ENCODE data around the gene BDH1. TPM values are rescaled to one million over a fixed set of nuclear protein-coding genes. Genes with fewer than 3 reads are reported as not detected.

The BDH1 gene
- total RNA-seq, 1 donor from 2014 or later = 32.2 TPM

GRCh38 chr3:197522881-197523441 lies 32.8 kb downstream of the BDH1 start:
- no peak for DNase-seq (ENCODE audit: low read depth, low spot score)
- no peak for TF ChIP-seq CTCF (conservative IDR thresholded peaks at IDR 0.05)
- peaks cover 28% of the 10 kb centered on the region for H3K4me1 Mint-ChIP-seq
- peak overlapping the region; percentile 19 for H3K27ac Mint-ChIP-seq (ENCODE audit: unreplicated experiment)
- peaks cover 11% of the 10 kb centered on the region for H3K36me3 Mint-ChIP-seq (ENCODE audit: low read depth)
- no peaks in the 10 kb centered on the region for H3K27me3 Mint-ChIP-seq (ENCODE audit: low read depth)
- H3K4me3 Mint-ChIP-seq = no peak overlapping the region
- no peaks in the 10 kb centered on the region for H3K9me3 Mint-ChIP-seq

- Mint-ChIP-seq H3K27ac (ENCODE audit: unreplicated experiment) (peak overlapping the region; percentile 69), H3K27me3 (ENCODE audit: low read depth) (no peaks in the 10 kb centered on the region), H3K9me3 (no peaks in the 10 kb centered on the region), H3K4me3 (no peak overlapping the region), H3K36me3 (ENCODE audit: low read depth) (peaks cover 8% of the 10 kb centered on the region), H3K4me1 (peaks cover 28% of the 10 kb centered on the region)
- no peak for DNase-seq (ENCODE audit: low read depth, low spot score)
- TF ChIP-seq CTCF (conservative IDR thresholded peaks at IDR 0.05) = no peak
These were observed 33.5 kb downstream of the BDH1 start for GRCh38 chr3:197522183-197522715.

- Mint-ChIP-seq H3K27me3 (ENCODE audit: low read depth) (no peaks in the 10 kb centered on the region), H3K4me3 (no peak overlapping the region), H3K27ac (ENCODE audit: unreplicated experiment) (peak overlapping the region; percentile 69), H3K36me3 (ENCODE audit: low read depth) (peaks cover 8% of the 10 kb centered on the region), H3K4me1 (peaks cover 31% of the 10 kb centered on the region), H3K9me3 (no peaks in the 10 kb centered on the region)
- TF ChIP-seq CTCF (conservative IDR thresholded peaks at IDR 0.05) = no peak
- DNase-seq (ENCODE audit: low read depth, low spot score) = no peak
These were observed 34.2 kb downstream of the BDH1 start for GRCh38 chr3:197521277-197522182.

GRCh38 chr3:197520311-197521276 lies 35.2 kb downstream of the BDH1 start:
- no peak for TF ChIP-seq CTCF (conservative IDR thresholded peaks at IDR 0.05)
- H3K4me1 Mint-ChIP-seq = peaks cover 32% of the 10 kb centered on the region
- H3K27me3 Mint-ChIP-seq (ENCODE audit: low read depth) = no peaks in the 10 kb centered on the region
- H3K9me3 Mint-ChIP-seq = no peaks in the 10 kb centered on the region
- no peak overlapping the region for H3K4me3 Mint-ChIP-seq
- DNase-seq (ENCODE audit: low read depth, low spot score) = no peak
- peak overlapping the region; percentile 62 for H3K27ac Mint-ChIP-seq (ENCODE audit: unreplicated experiment)
- peaks cover 8% of the 10 kb centered on the region for H3K36me3 Mint-ChIP-seq (ENCODE audit: low read depth)

- Mint-ChIP-seq H3K27ac (ENCODE audit: unreplicated experiment) (no peak overlapping the region), H3K4me1 (peaks cover 32% of the 10 kb centered on the region), H3K4me3 (no peak overlapping the region), H3K36me3 (ENCODE audit: low read depth) (peaks cover 8% of the 10 kb centered on the region), H3K9me3 (no peaks in the 10 kb centered on the region), H3K27me3 (ENCODE audit: low read depth) (no peaks in the 10 kb centered on the region)
- no peak for DNase-seq (ENCODE audit: low read depth, low spot score)
- TF ChIP-seq CTCF (conservative IDR thresholded peaks at IDR 0.05) = no peak
These were observed 36.0 kb downstream of the BDH1 start for GRCh38 chr3:197519801-197520211.

Measured in neural crest cell (in vitro differentiated cells).